SU-DHL-6 (cell line): ENCODE measurements around the gene CMSS1.

Source experiments
- H2AFZ ChIP-seq: fragments of 200-600 bp; sonication (generic); 2 replicates; pipeline ENCODE4 v1.6.1; 2014; ENCODE audit warnings: low read depth, mild to moderate bottlenecking, moderate library complexity, mixed read lengths, antibody characterized with exemption, low read length; ENCODE audit not compliant: severe bottlenecking
- H3F3A ChIP-seq: fragments of 200-600 bp; shearing (Covaris generic); 2 replicates; pipeline ENCODE4 v1.6.0; 2016; ENCODE audit warnings: antibody characterized with exemption, mild to moderate bottlenecking; ENCODE audit not compliant: insufficient read depth
- H3K27ac ChIP-seq: fragments of 200-600 bp; sonication (generic); 2 replicates; pipeline ENCODE4 v1.5.1; 2016; ENCODE audit warnings: low read depth, mild to moderate bottlenecking, low read length, moderate library complexity, mixed read lengths
- H3K27me3 ChIP-seq: fragments of 200-600 bp; sonication (generic), shearing (Covaris generic); 2 replicates; pipeline ENCODE4 v1.6.0; 2014; ENCODE audit warnings: mild to moderate bottlenecking, low read length
- H3K36me3 ChIP-seq: fragments of 200-600 bp; sonication (generic); 2 replicates; pipeline ENCODE4 v1.6.1; 2014; ENCODE audit warnings: mild to moderate bottlenecking, low read length, mixed read lengths
- H3K4me2 ChIP-seq: fragments of 300-600, 200-600 bp; shearing (Covaris generic), sonication (generic); 2 replicates; pipeline ENCODE4 v1.6.0; 2014; ENCODE audit warnings: low read length, low read depth, mild to moderate bottlenecking; ENCODE audit not compliant: poor library complexity, severe bottlenecking
- H3K4me3 ChIP-seq: fragments of 200-600 bp; sonication (generic); 2 replicates; pipeline ENCODE4 v1.5.1; 2014; ENCODE audit warnings: antibody characterized with exemption, low read length, mild to moderate bottlenecking, mixed read lengths; ENCODE audit not compliant: insufficient read depth, poor library complexity, severe bottlenecking
- H3K79me2 ChIP-seq: fragments of 200-600 bp; sonication (generic); 2 replicates; pipeline ENCODE4 v1.6.1; 2014; ENCODE audit warnings: mild to moderate bottlenecking, low read length, moderate library complexity; ENCODE audit not compliant: insufficient read depth
- H3K9ac ChIP-seq: fragments of 200-600 bp; sonication (generic); 2 replicates; pipeline ENCODE4 v1.7.0; 2014; ENCODE audit warnings: mild to moderate bottlenecking, low read length
- H3K9me2 ChIP-seq: fragments of 200-600 bp; sonication (generic); replicated peaks from 2 replicates; pipeline ENCODE4 v1.6.1; 2014; ENCODE audit warnings: low read length; ENCODE audit not compliant: insufficient read depth
- H3K9me3 ChIP-seq: fragments of 200-600 bp; sonication (generic); 2 replicates; pipeline ENCODE4 v1.6.1; 2014; ENCODE audit warnings: low read length, mixed read lengths; ENCODE audit not compliant: insufficient read depth
- H4K20me1 ChIP-seq: fragments of 200-600 bp; sonication (generic); 2 replicates; pipeline ENCODE4 v1.6.1; 2014; ENCODE audit warnings: low read depth, mild to moderate bottlenecking, antibody characterized with exemption, low read length, moderate library complexity, mixed read lengths
- EZH2phosphoT487 ChIP-seq: fragments of 200-600 bp; sonication (generic), shearing (Covaris generic); conservative IDR thresholded peaks from 2 replicates; pipeline ENCODE4 v1.6.1; 2018; ENCODE audit warnings: mild to moderate bottlenecking, antibody characterized with exemption, low read length, moderate library complexity, mixed read lengths
- TF ChIP-seq, protein P1 (sequence below): fragments of 200-600 bp; sonication (generic); IDR thresholded peaks from one replicate; pipeline ENCODE4 v1.5.1; 2017; ENCODE audit warnings: antibody characterized with exemption, mild to moderate bottlenecking, low read length, moderate library complexity; ENCODE audit not compliant: insufficient read depth, poor library complexity, severe bottlenecking

The CMSS1 gene

DNA sequence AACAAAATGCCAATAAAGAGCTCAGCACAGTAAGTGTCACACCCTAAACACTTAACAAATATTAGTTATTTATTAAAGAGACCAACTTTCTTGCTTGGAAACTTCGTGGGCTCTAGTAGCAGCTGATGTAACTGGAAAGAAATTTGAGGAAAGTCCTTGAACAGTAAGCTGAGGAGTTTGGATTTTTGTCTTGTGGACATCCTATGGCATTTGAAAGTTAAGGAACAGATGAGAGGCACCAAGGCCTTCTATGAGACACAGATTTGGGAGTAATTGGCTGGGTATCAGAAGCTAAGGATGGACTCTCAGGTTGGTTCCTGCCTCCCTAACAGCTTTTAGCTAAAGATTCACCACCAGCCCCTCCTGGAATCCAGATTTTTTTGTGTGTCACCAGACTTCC is 356.3 kb downstream of the CMSS1 start:
- H3K9ac ChIP-seq, result no peak overlapping the region
- H3K36me3 ChIP-seq, result peaks cover 8% of the 10 kb centered on the region; the same call in 1 of the 2 replicates
- H3K79me2 ChIP-seq, result no peaks in the 10 kb centered on the region
- peaks cover under 1% of the 10 kb centered on the region; the same call in 1 of the 2 replicates for H3K9me3 ChIP-seq
- no peak overlapping the region for H2AFZ ChIP-seq
- TF ChIP-seq EZH2phosphoT487, result no peak
- TF ChIP-seq, protein P1, sequence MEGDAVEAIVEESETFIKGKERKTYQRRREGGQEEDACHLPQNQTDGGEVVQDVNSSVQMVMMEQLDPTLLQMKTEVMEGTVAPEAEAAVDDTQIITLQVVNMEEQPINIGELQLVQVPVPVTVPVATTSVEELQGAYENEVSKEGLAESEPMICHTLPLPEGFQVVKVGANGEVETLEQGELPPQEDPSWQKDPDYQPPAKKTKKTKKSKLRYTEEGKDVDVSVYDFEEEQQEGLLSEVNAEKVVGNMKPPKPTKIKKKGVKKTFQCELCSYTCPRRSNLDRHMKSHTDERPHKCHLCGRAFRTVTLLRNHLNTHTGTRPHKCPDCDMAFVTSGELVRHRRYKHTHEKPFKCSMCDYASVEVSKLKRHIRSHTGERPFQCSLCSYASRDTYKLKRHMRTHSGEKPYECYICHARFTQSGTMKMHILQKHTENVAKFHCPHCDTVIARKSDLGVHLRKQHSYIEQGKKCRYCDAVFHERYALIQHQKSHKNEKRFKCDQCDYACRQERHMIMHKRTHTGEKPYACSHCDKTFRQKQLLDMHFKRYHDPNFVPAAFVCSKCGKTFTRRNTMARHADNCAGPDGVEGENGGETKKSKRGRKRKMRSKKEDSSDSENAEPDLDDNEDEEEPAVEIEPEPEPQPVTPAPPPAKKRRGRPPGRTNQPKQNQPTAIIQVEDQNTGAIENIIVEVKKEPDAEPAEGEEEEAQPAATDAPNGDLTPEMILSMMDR, result no peak
- no peaks in the 10 kb centered on the region for H4K20me1 ChIP-seq
- no peak overlapping the region for H3K4me3 ChIP-seq
- H3K4me2 ChIP-seq, result no peak overlapping the region
- no peaks in the 10 kb centered on the region for H3K27me3 ChIP-seq
- H3K9me2 ChIP-seq, result no peaks in the 10 kb centered on the region
- no peak overlapping the region for H3K27ac ChIP-seq
- no peaks in the 10 kb centered on the region for H3F3A ChIP-seq

- no peak overlapping the region for H3K27ac ChIP-seq
- H3K9me2 ChIP-seq, result no peaks in the 10 kb centered on the region
- H3F3A ChIP-seq, result no peaks in the 10 kb centered on the region
- H3K79me2 ChIP-seq, result no peaks in the 10 kb centered on the region
- H3K9ac ChIP-seq, result no peak overlapping the region
- no peak overlapping the region for H2AFZ ChIP-seq
- peaks cover 8% of the 10 kb centered on the region; the same call in 1 of the 2 replicates for H3K36me3 ChIP-seq
- no peaks in the 10 kb centered on the region for H4K20me1 ChIP-seq
- peaks cover 13% of the 10 kb centered on the region; the same call in 1 of the 2 replicates for H3K9me3 ChIP-seq
- no peak overlapping the region for H3K4me3 ChIP-seq
- no peak overlapping the region for H3K4me2 ChIP-seq
- no peak for TF ChIP-seq EZH2phosphoT487
- TF ChIP-seq, protein P1, result no peak
- no peaks in the 10 kb centered on the region for H3K27me3 ChIP-seq
These were observed 358.1 kb downstream of the CMSS1 start for GRCh38 chr3:100175637-100176280.

GRCh38 chr3:100179692-100180349 is 362.2 kb downstream of the CMSS1 start:
- Histone ChIP-seq H3K79me2 (no peaks in the 10 kb centered on the region), H3K4me3 (no peak overlapping the region), H3K36me3 (peaks cover 8% of the 10 kb centered on the region; the same call in 1 of the 2 replicates), H2AFZ (no peak overlapping the region), H4K20me1 (no peaks in the 10 kb centered on the region), H3K9me2 (no peaks in the 10 kb centered on the region), H3K27ac (no peak overlapping the region), H3F3A (no peaks in the 10 kb centered on the region), H3K9me3 (peaks cover 13% of the 10 kb centered on the region; the same call in 1 of the 2 replicates), H3K9ac (no peak overlapping the region), H3K27me3 (no peaks in the 10 kb centered on the region), H3K4me2 (no peak overlapping the region)
- no peak for TF ChIP-seq EZH2phosphoT487
